Neural progenitor cell (in vitro differentiated cells): Measurements from ENCODE around the gene ZXDC.

ENCODE experiments used
- CTCF ChIP-seq: fragments of 200-600 bp; sonication (generic); IDR thresholded peaks from 2 replicates; pipeline ENCODE4 v1.5.1; 2017; ENCODE audit warnings: antibody characterized with exemption, mild to moderate bottlenecking
- EZH2 ChIP-seq: fragments of 200-600 bp; sonication (generic); IDR thresholded peaks from 2 replicates; pipeline ENCODE4 v1.6.1; 2017; ENCODE audit warnings: antibody characterized with exemption, mild to moderate bottlenecking, moderate library complexity

DNA sequence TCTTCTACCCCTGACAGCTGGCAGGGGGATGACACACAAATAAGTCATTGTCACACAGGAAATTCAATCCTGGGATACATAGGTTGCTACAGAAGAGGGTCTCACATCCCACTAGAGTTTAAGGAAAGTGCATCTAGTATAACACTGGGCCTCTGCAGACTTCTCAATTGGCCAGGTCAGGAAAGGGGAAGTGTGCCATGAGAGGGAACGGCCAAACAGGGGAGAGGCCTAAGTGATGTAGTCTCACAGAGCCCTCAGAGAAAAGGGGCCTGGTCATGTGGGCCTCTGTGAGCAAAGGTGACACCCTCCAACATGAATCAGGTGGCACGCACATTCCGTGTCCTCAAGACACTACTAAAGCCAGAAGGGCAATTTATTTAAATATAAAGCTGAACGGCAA is 11.2 kb downstream of the ZXDC start:
- TF ChIP-seq CTCF (no peak), EZH2 (no peak)
